ENCODE measurements around the gene NAV3.

- TF ChIP-seq, protein P1, sequence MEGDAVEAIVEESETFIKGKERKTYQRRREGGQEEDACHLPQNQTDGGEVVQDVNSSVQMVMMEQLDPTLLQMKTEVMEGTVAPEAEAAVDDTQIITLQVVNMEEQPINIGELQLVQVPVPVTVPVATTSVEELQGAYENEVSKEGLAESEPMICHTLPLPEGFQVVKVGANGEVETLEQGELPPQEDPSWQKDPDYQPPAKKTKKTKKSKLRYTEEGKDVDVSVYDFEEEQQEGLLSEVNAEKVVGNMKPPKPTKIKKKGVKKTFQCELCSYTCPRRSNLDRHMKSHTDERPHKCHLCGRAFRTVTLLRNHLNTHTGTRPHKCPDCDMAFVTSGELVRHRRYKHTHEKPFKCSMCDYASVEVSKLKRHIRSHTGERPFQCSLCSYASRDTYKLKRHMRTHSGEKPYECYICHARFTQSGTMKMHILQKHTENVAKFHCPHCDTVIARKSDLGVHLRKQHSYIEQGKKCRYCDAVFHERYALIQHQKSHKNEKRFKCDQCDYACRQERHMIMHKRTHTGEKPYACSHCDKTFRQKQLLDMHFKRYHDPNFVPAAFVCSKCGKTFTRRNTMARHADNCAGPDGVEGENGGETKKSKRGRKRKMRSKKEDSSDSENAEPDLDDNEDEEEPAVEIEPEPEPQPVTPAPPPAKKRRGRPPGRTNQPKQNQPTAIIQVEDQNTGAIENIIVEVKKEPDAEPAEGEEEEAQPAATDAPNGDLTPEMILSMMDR (IDR thresholded peaks at IDR 0.05): no peak
- no peak for TF ChIP-seq POLR2A (IDR thresholded peaks at IDR 0.05)
These were observed 333.5 kb downstream of the NAV3 start for GRCh38 chr12:78164154-78164553.

All from body of pancreas (tissue), 4 donors.